GM19372 (cell line): ENCODE results near the gene FAHD1.
"Not testable (repeated sequence)": the region's sequence is repeated elsewhere in the genome, so short reads cannot be mapped to it uniquely, and the experiment has no call there.

Source experiments
- ATAC-seq: cut with Tn5 transposase; IDR thresholded peaks from one replicate; pipeline ENCODE4 v1.9.1; 2021; ENCODE audit warnings: mild to moderate bottlenecking, low read depth, moderate library complexity; ENCODE audit not compliant: unreplicated experiment

The FAHD1 gene

GRCh38 chr16:1788708-1789100 is 38.3 kb upstream of the FAHD1 start:
- ATAC-seq: no peak

- ATAC-seq: no peak
These were observed 37.4 kb upstream of the FAHD1 start for GRCh38 chr16:1789643-1790045.

- ATAC-seq: no peak
These were observed 36.8 kb upstream of the FAHD1 start for GRCh38 chr16:1790261-1790610.

GRCh38 chr16:1790611-1791255 is 36.3 kb upstream of the FAHD1 start:
- ATAC-seq: no peak

- no peak for ATAC-seq
These were observed 35.6 kb upstream of the FAHD1 start for GRCh38 chr16:1791256-1791942.

GRCh38 chr16:1791943-1792812 is 34.8 kb upstream of the FAHD1 start:
- no peak for ATAC-seq

GRCh38 chr16:1792836-1793577 is 34.0 kb upstream of the FAHD1 start:
- ATAC-seq: no peak

DNA sequence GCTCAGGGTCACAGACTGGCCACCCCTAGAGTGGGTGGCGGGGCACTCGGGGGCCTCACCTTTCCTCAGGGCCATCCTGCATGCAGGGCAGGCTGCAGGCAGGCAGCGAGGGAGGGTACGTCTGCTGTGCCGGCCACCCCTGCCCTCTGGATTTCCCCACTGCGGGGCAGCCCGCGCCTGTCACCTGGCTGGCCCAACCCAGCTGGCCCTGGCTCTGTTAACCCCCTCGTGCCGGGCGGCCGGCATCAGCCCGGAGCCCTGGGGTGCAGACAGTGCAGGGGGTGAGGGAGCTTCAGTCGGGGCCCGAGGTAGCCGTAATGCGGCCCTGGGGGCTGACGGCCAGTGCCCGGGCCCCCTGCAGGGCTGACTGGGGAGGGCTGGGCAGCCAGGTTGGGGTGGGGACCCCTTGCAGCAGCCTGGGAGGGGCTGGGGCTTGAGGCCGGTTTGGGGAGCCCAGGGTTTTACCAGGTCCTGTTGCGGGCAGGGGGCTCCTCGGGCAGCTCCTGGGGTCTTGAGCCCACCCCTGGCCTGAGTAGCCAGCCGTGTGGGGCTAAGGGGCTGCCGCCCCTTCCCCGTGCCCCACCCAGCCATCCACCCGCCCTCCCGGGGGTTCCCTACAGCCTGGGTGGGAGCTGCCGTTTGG is 33.3 kb upstream of the FAHD1 start, which contains the start of gene IGFALS:
Gene IGFALS (minus strand): TSS at position 128 of the 643 bp plus-strand sequence. CDS start 53 bp downstream, at position 75.
- ATAC-seq: no peak

GRCh38 chr16:1794221-1794871 is 32.7 kb upstream of the FAHD1 start:
- no peak for ATAC-seq

GRCh38 chr16:1794908-1795666 is 31.9 kb upstream of the FAHD1 start:
- no peak for ATAC-seq

- not testable (repeated sequence) for ATAC-seq
These were observed 27.7 kb upstream of the FAHD1 start for GRCh38 chr16:1799263-1799662.

DNA sequence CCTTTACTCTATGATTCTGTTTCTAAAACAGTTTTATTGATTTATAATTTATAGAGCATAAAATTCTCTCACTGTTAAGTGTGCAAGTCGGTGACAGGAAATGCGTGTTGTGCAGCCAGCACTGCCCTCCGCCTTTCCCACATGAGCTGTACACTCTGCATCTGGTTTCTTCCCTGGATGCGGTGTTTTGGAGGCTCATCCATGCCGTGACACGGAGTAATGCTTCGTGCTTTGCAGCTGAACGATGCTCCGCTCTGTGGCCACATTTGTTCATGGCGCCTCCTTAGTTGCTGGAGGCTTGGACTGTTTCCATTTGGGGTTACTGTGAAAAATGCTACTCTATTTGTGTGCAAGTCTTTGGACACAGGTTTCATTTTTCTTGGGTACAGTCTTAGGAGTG is 26.3 kb upstream of the FAHD1 start:
- ATAC-seq: no peak

DNA sequence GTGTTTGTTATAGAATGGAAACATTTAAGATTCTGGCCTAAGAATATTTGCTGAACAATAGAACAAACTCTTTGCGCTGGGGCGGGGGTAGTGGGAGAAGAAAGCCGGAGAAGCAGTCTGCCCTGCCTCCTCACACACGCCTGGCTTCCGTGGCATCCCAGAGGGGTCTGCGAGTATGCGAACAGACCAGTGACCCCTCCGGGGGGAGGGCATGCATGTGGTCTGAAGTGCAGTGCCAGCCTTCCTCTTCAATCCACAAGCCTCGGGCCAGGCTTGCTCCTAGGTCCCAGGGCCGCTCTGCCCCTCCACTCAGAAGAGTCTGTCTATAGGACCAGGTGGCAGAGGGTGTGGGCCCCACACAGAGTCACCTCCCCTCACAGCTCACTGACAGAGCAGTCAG is 19.4 kb upstream of the FAHD1 start:
- ATAC-seq: no peak

- ATAC-seq: no peak
These were observed 18.3 kb upstream of the FAHD1 start for GRCh38 chr16:1808691-1809090.

- no peak for ATAC-seq
These were observed 17.7 kb upstream of the FAHD1 start for GRCh38 chr16:1809281-1809801.

DNA sequence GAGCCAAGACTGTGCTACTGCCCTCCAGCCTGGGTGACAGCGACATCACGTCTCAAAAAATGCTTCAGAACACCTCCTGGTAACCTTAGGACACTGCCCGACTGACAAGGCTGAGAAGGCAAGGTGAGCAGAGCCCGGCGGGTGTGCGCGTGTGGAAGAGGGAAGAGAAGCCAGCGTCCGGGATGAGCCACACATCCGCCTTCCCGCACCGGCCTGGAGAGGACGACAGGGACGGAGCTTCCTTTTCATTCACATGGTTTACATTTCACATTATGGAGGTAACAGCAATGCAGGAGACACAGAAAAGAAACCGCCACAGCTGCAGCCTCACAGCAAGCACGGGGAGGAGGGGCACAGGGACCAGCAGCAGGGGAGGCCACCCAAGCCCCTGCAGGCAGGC is 16.9 kb upstream of the FAHD1 start:
- no peak for ATAC-seq

GRCh38 chr16:1810536-1810935 is 16.5 kb upstream of the FAHD1 start:
- no peak for ATAC-seq

GRCh38 chr16:1812732-1813163 is 14.3 kb upstream of the FAHD1 start:
- no peak for ATAC-seq

- no peak for ATAC-seq
These were observed 11.5 kb upstream of the FAHD1 start for GRCh38 chr16:1815461-1815860.
